AG09319 (cell line): ENCODE results near the gene PPIA.
A peak's percentile ranks its signal among the peaks of the same experiment; 100 is the strongest.
"Not testable (repeated sequence)": the region's sequence is repeated elsewhere in the genome, so short reads cannot be mapped to it uniquely, and the experiment has no call there.

Experiments used
- DNase-seq: peaks from one replicate; pipeline ENCODE4 v3.0.0-alpha.2; 2010; ENCODE audit warnings: low read depth; ENCODE audit errors: extremely low read depth
- TF ChIP-seq, protein P1 (sequence below): IDR thresholded peaks from 2 replicates; pipeline ENCODE4 v1.5.1; 2011; ENCODE audit warnings: low read depth, mild to moderate bottlenecking, inconsistent platforms, low read length, moderate library complexity

The PPIA gene

GRCh38 chr7:44783407-44783806, 13.1 kb upstream of the PPIA start:
- DNase-seq: no peak
- TF ChIP-seq, protein P1, sequence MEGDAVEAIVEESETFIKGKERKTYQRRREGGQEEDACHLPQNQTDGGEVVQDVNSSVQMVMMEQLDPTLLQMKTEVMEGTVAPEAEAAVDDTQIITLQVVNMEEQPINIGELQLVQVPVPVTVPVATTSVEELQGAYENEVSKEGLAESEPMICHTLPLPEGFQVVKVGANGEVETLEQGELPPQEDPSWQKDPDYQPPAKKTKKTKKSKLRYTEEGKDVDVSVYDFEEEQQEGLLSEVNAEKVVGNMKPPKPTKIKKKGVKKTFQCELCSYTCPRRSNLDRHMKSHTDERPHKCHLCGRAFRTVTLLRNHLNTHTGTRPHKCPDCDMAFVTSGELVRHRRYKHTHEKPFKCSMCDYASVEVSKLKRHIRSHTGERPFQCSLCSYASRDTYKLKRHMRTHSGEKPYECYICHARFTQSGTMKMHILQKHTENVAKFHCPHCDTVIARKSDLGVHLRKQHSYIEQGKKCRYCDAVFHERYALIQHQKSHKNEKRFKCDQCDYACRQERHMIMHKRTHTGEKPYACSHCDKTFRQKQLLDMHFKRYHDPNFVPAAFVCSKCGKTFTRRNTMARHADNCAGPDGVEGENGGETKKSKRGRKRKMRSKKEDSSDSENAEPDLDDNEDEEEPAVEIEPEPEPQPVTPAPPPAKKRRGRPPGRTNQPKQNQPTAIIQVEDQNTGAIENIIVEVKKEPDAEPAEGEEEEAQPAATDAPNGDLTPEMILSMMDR: no peak

DNA sequence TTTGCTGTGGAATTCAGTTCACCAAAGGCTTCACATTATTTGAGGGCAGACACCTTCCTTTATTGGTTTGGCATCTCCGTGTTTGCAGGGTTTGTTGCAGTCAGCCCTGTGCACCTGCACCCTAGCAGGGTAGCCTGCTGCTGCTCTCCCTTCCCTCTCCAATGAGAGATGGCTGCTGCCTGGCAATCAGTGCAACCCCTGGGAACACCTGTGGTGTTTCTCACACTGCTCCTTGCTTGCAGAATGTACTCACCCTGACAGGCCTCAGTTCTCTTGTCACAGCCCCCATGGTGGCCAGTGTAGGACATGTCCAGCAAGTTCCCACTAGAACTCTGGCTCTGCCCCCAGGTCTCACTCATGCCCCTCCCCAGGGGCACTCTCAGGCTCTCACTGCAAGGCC, 12.1 kb upstream of the PPIA start:
- no peak for DNase-seq
- TF ChIP-seq, protein P1: no peak

- not testable (repeated sequence) for DNase-seq
Observed at GRCh38 chr7:44785218-44785617, 11.3 kb upstream of the PPIA start.

GRCh38 chr7:44787041-44787440, 9.4 kb upstream of the PPIA start:
- TF ChIP-seq, protein P1: no peak
- no peak for DNase-seq

DNA sequence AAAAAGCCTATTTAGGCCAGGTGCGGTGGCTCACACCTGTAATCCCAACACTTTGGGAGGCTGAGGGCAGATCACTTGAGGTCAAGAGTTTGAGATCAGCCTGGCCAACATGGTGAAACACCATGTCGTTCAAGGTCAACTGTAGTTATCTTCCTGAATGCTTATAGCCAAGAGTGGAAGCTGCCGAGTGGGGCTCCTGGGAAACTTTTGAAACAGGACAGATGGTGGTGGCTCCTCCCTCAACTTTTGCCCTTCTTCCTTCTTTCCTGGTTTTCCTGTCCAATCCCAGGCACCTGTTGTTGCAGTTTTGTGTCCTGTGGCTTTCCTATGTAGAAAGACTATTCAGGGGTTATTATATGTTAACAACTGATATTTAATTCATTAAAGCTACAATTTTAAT, 8.7 kb upstream of the PPIA start:
- TF ChIP-seq, protein P1: no peak
- DNase-seq: no peak

- TF ChIP-seq, protein P1: no peak
- DNase-seq: no peak
Observed at GRCh38 chr7:44789990-44790389, 6.5 kb upstream of the PPIA start.

DNA sequence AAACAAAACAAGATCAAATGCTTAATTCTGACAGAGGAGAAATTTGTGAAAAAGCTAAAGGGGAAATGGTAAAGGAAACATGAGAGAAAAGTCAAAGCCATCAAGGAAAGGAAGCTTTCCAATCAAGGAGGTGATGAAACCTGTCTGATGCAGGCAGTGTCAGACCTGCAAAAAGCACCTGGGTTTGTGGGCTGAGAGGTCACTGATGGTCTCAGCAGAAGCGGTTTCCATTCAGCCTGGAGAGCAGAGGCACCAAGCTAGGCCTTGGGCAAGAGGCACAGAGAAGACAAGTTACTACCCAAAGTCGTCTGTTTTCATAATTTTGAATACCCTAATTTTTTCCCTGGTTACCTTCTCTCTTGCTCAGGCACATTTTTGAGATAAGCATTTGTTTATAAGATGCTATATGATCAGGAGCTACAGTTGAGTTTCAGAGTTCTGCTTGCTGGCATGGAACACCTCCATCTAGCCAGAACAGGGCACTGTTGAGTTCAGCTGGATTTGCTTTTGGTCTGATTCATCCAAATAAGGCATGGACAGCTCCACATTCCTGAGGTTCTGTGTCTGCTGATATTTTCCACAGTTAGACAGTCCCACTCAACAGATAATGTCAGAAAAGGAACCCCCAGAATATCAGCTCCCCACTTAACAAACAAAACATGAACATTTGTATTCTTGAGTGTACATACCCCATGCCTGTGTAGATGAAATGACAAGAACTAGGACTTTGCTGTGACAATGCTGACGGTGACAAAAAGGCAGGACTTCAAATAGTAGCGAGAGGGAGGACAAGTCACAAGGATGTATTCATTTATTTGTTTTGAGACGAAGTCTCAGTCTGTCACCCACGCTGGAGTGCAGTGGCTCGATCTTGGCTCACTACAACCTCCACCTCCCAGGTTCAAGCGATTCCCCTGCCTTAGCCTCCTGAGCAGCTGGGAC, 4.9 kb upstream of the PPIA start:
- DNase-seq: peak; percentile 16
- TF ChIP-seq, protein P1: peak; percentile 30
